Measurements from ENCODE around the gene R3HDM2. TPM values are rescaled to one million over a fixed set of nuclear protein-coding genes. Genes with fewer than 3 reads are reported as not detected.

R3HDM2 gene
- total RNA-seq, 2 donors from 2014 or later = 78.9 to 79.1 TPM

DNA sequence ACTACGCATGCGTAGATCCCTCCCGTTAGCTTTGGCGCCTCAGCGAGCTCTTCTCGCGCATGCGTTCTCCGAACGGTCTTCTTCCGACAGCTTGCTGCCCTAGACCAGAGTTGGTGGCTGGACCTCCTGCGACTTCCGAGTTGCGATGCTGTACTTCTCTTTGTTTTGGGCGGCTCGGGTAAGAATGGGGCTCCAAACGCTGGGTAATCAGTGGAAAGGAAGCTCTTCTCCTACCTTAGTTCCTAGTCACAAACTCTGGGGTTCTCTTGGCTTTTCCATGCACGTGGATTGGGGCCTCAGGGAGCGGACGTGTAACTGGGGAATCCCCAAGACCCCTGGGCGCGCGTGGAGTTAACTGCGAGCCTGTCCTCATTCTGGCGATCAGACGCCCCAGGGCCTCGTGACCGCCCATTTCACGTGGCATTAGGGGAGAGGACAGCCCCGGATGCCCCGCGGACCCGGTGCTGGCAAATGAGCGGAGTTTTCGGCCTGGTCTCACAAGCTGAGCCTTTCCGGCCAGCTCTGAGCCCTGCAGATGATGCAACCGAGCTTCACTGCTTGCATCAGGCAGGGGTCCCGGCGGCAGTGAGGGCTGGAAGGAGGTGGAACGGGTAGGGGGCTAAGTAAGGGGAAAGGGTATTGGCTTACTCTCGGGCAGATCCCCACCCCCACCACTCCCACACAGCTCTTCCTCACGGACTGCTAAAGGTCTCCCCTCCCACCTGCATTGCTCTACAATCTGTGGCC is 201.0 kb downstream of the R3HDM2 start, which contains the start of gene SHMT2:
SHMT2 (plus strand) TSS at position 78 of the 747 bp plus-strand sequence; CDS start at position 146, 68 bp downstream.
- DNase-seq (peak; percentile 93 to 94), ATAC-seq (replicated peaks in 1 of 2) (peak; percentile 62 to 68)
- Mint-ChIP-seq H3K27me3 (ENCODE audit: low read depth) (peaks cover 29% of the 10 kb centered on the region), H3K9me3 (no peaks in the 10 kb centered on the region), H3K36me3 (ENCODE audit: insufficient read depth in 2 of 2) (peaks cover 31 to 37% of the 10 kb centered on the region in 2 donors), H3K27ac (peak within 1 kb of the TSS; percentile 100), H3K4me3 (peak within 1 kb of the TSS; percentile 93 to 100), H3K4me1 (ENCODE audit: low read depth) (peaks cover 77% of the 10 kb centered on the region)

DNA sequence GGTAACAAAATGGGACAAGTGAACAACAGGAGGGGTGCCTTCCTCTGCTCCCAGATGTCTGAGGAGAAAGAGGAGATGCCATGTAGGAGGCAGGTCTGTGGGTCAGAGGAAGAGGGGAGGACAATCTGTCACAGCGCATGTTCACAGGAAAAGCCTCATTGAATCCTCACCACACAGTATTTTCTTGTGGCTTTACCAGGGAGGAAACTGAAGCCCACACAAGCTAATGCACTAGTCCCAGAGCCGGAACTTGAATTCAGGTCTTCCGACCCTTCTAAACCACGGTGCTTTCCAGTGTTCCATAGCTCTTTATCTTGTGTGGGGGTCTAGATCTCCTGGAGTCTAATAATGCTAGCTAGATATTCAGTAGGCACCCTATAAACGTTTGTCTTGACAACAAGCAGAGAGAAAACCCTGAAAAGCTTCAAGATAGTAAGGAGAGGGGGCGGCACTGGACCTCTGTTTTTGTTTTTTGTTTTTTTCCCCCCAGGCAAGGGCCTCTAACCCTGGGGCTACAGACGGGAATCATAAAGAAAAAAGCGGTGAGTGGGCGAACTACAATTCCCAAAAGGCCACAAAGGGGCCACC is 201.7 kb downstream of the R3HDM2 start:
- peak; percentile 8 to 23 for ATAC-seq (replicated peaks in 1 of 2)
- Mint-ChIP-seq H3K4me3 (peak overlapping the region; percentile 93 to 100), H3K4me1 (ENCODE audit: low read depth) (peaks cover 70% of the 10 kb centered on the region)

DNA sequence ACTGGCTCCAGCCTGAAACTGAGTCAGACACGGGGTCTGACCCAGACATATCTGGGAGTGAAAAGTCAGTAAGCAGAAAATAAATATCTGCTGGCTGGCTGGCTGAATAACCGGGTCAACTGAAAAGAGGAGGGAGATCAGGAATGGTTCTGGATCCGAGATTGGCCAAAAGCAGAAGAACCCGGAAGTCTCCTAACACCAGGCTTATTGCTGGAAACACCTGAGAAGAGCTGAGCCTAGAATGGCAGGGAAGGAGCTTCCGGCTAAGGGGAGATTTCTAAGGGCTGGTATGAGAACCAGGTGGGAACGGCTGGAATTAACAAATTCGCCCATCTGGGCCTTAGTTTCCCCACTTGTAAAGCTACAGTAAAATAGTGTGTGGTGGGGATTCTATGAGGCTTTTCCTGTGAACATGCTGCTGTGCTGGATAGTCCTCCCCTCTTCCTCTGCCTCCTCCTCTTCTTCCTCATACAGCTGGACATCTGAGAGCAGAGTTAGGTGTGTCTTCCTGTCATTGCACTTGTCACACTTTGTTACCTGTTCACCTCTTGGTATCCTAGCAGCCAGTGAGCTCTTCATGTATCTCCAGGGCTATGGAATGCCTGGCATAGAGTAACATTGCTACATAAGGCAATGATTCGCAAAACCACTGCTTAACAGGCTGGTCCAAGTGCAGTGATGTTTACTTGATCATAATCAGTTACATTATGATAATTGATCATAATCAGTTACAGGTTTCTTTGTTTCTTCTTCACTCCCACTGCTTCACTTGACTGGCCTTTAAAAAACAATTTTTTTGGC is 203.3 kb downstream of the R3HDM2 start:
- H3K4me3 Mint-ChIP-seq = peak overlapping the region; percentile 12 to 48
- peaks cover 21% of the 10 kb centered on the region in 2 donors for H3K36me3 Mint-ChIP-seq (ENCODE audit: insufficient read depth in 2 of 2)
- H3K9me3 Mint-ChIP-seq = no peaks in the 10 kb centered on the region
- DNase-seq (no peak), ATAC-seq (replicated peaks in 1 of 2) (no peak)
- H3K27ac Mint-ChIP-seq = no peak overlapping the region
- H3K27me3 Mint-ChIP-seq (ENCODE audit: low read depth) = peaks cover 51% of the 10 kb centered on the region
- H3K4me1 Mint-ChIP-seq (ENCODE audit: low read depth) = peaks cover 74% of the 10 kb centered on the region

More for the DNA sequence above, 201.7 kb downstream of the R3HDM2 start:
- no peak for DNase-seq
- Mint-ChIP-seq H3K9me3 (no peaks in the 10 kb centered on the region), H3K27me3 (ENCODE audit: low read depth) (peaks cover 35% of the 10 kb centered on the region), H3K36me3 (ENCODE audit: insufficient read depth in 2 of 2) (peaks cover 29 to 31% of the 10 kb centered on the region in 2 donors), H3K27ac (peak overlapping the region; percentile 100)

DNA sequence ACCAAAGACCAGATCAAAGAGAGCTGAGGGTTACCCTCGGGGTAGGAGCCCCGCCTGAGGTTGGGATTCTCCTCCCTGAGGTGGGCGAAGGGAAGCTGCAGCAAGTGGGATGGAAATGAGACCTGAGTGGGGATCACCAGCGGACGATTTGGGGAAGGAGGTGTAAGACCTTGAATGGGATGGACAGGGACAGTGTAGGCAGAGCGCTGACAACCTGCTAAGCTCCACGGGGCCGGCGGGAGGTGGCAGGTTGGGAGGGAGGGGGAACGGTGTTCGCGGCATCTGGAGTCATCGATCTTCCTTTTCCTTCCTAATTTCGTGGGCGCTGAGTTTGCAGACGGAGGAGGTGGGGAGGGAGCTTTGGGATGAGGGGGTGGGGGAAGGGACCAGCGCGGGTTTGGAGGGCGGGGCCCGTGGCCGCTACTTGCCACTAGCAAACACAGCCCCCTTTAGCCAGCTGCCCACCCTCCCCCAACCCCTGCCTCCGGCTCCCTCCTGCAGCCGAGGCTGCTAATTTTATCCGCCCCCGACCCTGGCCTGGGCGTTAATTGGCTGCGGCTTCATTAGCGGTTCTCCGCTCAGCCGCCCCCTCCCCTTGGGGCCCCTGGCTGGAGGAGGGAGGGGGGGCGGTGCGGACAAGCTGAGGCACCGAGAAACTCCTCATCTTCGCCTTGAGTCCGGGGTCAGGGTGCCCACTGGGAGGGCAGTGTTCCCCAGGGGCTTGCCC is 204.1 kb downstream of the R3HDM2 start:
- peaks cover 16 to 17% of the 10 kb centered on the region in 2 donors for H3K36me3 Mint-ChIP-seq (ENCODE audit: insufficient read depth in 2 of 2)
- H3K9me3 Mint-ChIP-seq = no peaks in the 10 kb centered on the region
- peaks cover 72% of the 10 kb centered on the region for H3K4me1 Mint-ChIP-seq (ENCODE audit: low read depth)
- no peak for DNase-seq
- H3K27ac Mint-ChIP-seq = no peak overlapping the region
- H3K27me3 Mint-ChIP-seq (ENCODE audit: low read depth) = peaks cover 59% of the 10 kb centered on the region
- no peak for ATAC-seq (replicated peaks in 1 of 2)
- H3K4me3 Mint-ChIP-seq = peak overlapping the region; percentile 65 to 71

DNA sequence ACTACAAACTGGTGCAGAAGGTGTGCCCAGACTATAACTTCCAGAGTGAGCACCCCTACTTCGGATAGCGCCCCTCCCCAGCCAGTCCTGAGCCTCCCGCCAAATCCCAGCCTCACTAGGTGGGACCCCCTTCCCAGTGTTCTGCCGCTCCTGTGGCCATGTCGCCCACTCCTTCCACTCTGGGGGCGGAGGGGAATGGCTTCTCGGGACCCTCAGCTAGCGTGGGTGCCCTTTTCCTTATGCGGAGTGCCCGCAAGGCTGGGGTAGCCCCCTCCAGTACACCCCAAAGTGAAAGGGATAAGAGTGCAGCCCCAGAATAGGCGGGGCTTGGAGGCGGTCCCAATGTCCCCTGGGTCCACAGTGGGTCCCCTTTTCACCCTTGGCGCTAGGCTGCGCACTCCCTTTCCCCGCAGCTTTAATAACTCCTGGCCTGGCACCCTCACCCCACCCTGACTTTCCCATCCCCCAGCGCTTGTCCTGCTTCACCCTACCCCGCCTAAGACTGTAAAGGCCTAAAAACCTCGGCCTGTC is 205.1 kb downstream of the R3HDM2 start:
- H3K4me1 Mint-ChIP-seq (ENCODE audit: low read depth) = peaks cover 72% of the 10 kb centered on the region
- no peak for DNase-seq
- H3K9me3 Mint-ChIP-seq = no peaks in the 10 kb centered on the region
- H3K4me3 Mint-ChIP-seq = peak overlapping the region; percentile 74 to 78
- H3K27me3 Mint-ChIP-seq (ENCODE audit: low read depth) = peaks cover 69% of the 10 kb centered on the region
- peaks cover 12% of the 10 kb centered on the region in 2 donors for H3K36me3 Mint-ChIP-seq (ENCODE audit: insufficient read depth in 2 of 2)
- no peak for ATAC-seq (replicated peaks in 1 of 2)
- H3K27ac Mint-ChIP-seq = no peak overlapping the region

DNA sequence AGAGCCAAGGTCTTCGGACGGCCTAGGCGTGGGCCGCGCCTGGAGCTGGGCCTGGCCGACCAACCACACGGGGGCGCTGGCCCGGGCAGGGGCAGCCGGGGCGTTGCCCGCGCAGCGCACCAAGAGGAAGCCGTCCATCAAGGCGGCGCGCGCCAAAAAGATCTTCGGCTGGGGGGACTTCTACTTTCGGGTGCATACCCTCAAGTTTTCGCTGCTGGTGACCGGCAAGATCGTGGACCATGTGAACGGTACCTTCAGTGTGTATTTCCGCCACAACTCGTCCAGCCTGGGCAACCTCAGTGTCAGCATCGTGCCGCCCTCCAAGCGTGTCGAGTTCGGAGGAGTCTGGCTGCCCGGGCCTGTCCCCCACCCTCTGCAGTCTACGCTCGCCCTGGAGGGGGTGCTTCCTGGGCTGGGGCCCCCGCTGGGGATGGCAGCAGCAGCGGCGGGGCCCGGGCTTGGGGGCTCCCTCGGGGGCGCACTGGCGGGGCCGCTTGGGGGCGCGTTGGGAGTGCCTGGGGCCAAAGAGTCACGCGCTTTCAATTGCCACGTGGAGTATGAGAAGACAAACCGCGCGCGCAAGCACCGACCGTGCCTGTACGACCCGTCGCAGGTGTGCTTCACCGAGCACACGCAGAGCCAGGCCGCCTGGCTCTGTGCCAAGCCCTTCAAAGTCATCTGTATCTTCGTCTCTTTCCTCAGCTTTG is 205.7 kb downstream of the R3HDM2 start:
- Mint-ChIP-seq H3K9me3 (no peaks in the 10 kb centered on the region), H3K4me3 (peak overlapping the region; percentile 74 to 78), H3K4me1 (ENCODE audit: low read depth) (peaks cover 70% of the 10 kb centered on the region), H3K27me3 (ENCODE audit: low read depth) (peaks cover 73% of the 10 kb centered on the region), H3K27ac (no peak overlapping the region), H3K36me3 (ENCODE audit: insufficient read depth in 2 of 2) (peaks cover 5 to 6% of the 10 kb centered on the region in 2 donors)
- DNase-seq (peak; percentile 82 to 87), ATAC-seq (replicated peaks in 1 of 2) (peak; percentile 67 to 69)

GRCh38 chr12:57224278-57224972 is 206.4 kb downstream of the R3HDM2 start:
- H3K27me3 Mint-ChIP-seq (ENCODE audit: low read depth) = peaks cover 80% of the 10 kb centered on the region
- ATAC-seq (replicated peaks in 1 of 2) = no peak
- peak overlapping the region in 1 of 2 donors; percentile 75 for H3K4me3 Mint-ChIP-seq

DNA sequence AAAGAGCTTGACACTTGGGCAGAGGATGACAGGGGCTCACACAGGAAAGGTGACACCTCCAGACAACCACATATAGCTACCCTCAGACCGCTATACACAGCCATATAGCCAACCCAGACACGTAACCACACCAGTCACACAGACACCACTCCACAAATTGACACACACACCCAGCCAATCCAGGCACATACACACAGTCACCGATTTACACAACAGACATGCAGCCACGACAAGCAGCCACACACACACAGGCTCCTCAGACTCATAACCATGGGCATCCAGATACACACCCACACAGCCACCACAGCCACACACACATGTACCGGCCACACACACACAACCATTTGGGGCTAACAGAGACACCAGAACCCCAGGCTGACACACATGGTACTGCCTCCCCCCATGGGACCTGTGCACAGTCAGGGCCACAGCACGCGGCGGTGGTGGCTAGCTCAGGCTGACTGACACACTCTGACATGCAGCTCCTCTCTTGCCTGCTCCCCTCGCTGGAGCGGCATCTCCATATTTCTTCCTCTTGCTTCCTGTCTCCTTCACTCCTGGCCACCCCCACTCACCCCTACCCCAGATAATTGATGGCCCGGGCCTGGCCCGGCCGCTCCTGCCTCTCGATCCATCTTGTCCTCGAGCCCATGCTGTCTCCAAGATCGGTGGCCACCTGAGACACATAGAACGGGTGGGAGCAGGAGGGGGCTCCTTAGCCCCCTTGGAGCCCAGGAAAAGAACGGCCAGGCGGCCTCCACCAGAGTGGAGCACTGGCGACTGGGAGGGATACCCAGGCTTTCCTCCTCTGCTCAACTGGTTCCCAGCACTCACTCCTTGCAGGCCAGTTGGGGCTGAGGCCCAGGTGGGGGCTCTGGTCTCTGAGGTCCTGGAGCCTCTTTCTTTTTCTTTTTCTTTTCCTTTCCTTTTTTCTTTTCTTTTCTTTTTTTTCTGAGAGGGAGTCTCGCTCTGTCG is 207.4 kb downstream of the R3HDM2 start:
- Mint-ChIP-seq H3K36me3 (ENCODE audit: insufficient read depth in 2 of 2) (no peaks in the 10 kb centered on the region), H3K4me1 (ENCODE audit: low read depth) (peaks cover 59% of the 10 kb centered on the region), H3K9me3 (no peaks in the 10 kb centered on the region), H3K27ac (no peak overlapping the region), H3K4me3 (no peak overlapping the region), H3K27me3 (ENCODE audit: low read depth) (peaks cover 89% of the 10 kb centered on the region)
- DNase-seq (peak in 1 of 2 donors; percentile 57), ATAC-seq (replicated peaks in 1 of 2) (peak; percentile 67 to 72)

More at GRCh38 chr12:57224278-57224972, 206.4 kb downstream of the R3HDM2 start:
- Mint-ChIP-seq H3K4me1 (ENCODE audit: low read depth) (peaks cover 68% of the 10 kb centered on the region), H3K9me3 (no peaks in the 10 kb centered on the region), H3K27ac (no peak overlapping the region), H3K36me3 (ENCODE audit: insufficient read depth in 2 of 2) (no peaks in the 10 kb centered on the region)
- DNase-seq = no peak

DNA sequence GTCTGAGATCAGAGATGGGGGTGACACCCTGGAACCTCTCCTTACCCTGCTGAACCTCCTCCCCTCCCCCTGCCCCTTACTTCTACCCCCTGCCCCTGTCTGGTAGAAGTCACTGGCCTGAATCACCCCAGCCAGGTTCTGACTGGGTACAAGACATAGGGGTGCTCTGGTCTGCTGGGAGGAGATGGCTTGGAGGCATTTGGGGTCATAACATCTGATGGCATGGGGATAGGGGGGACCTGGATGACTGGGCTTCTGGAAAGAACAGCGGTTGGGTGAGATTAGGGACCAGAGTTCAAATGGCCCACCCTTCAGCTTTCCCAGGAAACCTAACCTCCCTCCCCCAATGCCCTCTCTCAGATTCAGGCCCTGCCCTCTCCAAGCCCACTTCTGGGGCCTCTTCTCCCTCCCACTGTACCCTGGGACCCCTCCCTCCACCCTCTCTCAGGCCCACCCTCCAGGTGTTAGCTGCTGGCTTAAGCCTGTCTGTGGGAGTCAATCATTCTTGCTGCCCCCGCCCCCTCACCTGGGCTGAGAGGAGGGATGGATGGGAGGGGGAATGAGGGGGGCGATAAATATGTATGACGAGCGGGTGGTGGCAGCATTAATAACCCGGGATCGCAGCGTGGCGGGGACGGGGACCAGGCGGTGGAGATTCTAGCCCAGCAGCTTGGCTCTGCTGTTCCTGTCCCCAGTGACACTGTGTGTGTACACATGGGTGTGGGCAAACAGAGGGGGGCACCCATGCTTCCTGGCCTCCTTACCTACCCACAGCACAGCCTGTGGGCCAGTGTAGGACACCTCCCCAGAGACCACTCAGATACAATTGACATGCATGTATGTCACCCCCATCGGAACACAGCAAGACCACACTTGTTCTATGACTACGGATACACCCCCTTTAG is 208.3 kb downstream of the R3HDM2 start:
- DNase-seq = no peak
- Mint-ChIP-seq H3K4me1 (ENCODE audit: low read depth) (peaks cover 55% of the 10 kb centered on the region), H3K36me3 (ENCODE audit: insufficient read depth in 2 of 2) (no peaks in the 10 kb centered on the region), H3K27me3 (ENCODE audit: low read depth) (peaks cover 95% of the 10 kb centered on the region), H3K27ac (no peak overlapping the region), H3K9me3 (no peaks in the 10 kb centered on the region), H3K4me3 (no peak overlapping the region)
- ATAC-seq (replicated peaks in 1 of 2) = no peak

All from activated T-cell treated with anti-CD3 and anti-CD28 coated beads, Interleukin-2, amount 50 U/mL, for 72 hours (primary cell).